Duodenal mucosa (tissue), 2 donors: ENCODE measurements around the gene CILP2.

Source experiments
- H3K27ac ChIP-seq: one replicate; pipeline ENCODE4 v1.7.0; 2013; ENCODE audit warnings: low read depth, low read length
- H3K27me3 ChIP-seq, 2 donors: one replicate each; pipeline ENCODE4 v1.7.0; 2013; ENCODE audit warnings: low read length in 2 of 2, control low read depth in 1 of 2; ENCODE audit not compliant: insufficient read depth in 2 of 2, control insufficient read depth in 1 of 2
- H3K36me3 ChIP-seq, 2 donors: one replicate each; pipeline ENCODE4 v1.7.0; 2013; ENCODE audit warnings: low read length in 2 of 2, control low read depth in 1 of 2; ENCODE audit not compliant: insufficient read depth in 2 of 2, control insufficient read depth in 1 of 2
- H3K4me1 ChIP-seq, 2 donors: one replicate each; pipeline ENCODE4 v1.7.0; 2013; ENCODE audit warnings: low read length in 2 of 2, control low read depth in 1 of 2; ENCODE audit not compliant: insufficient read depth in 2 of 2, control insufficient read depth in 1 of 2
- H3K4me3 ChIP-seq, 2 donors: one replicate each; pipeline ENCODE4 v1.7.0; 2013; ENCODE audit warnings: low read length in 2 of 2, low read depth in 1 of 2
- H3K9ac ChIP-seq, 2 donors: one replicate each; pipeline ENCODE4 v1.7.0; 2013; ENCODE audit warnings: low read length in 2 of 2, low read depth in 1 of 2
- H3K9me3 ChIP-seq, 2 donors: one replicate each; pipeline ENCODE4 v1.7.0; 2013; ENCODE audit warnings: low read length in 2 of 2, control low read depth in 1 of 2; ENCODE audit not compliant: control insufficient read depth in 1 of 2

CILP2 gene

GRCh38 chr19:19537075-19538048 is 703 bp upstream of the CILP2 start:
- Histone ChIP-seq H3K27me3 (peaks cover 17 to 32% of the 10 kb centered on the region in 2 donors), H3K4me1 (peaks cover 6 to 18% of the 10 kb centered on the region in 2 donors), H3K9me3 (no peaks in the 10 kb centered on the region), H3K36me3 (no peaks in the 10 kb centered on the region), H3K27ac (no peak overlapping the region), H3K9ac (no peak overlapping the region), H3K4me3 (peak overlapping the region in 1 of 2 donors; percentile 48)

- H3K9ac ChIP-seq = no peak overlapping the region
- no peaks in the 10 kb centered on the region for H3K9me3 ChIP-seq
- no peaks in the 10 kb centered on the region for H3K36me3 ChIP-seq
- H3K27me3 ChIP-seq = peaks cover 17 to 35% of the 10 kb centered on the region in 2 donors
- peaks cover 6 to 18% of the 10 kb centered on the region in 2 donors for H3K4me1 ChIP-seq
- H3K27ac ChIP-seq = no peak overlapping the region
- H3K4me3 ChIP-seq = no peak overlapping the region
Measured at GRCh38 chr19:19538785-19539166, 711 bp downstream of the CILP2 start.

GRCh38 chr19:19539698-19540063 is 1.6 kb downstream of the CILP2 start:
- no peak overlapping the region for H3K27ac ChIP-seq
- H3K27me3 ChIP-seq = peaks cover 17 to 35% of the 10 kb centered on the region in 2 donors
- no peak overlapping the region for H3K9ac ChIP-seq
- no peaks in the 10 kb centered on the region for H3K36me3 ChIP-seq
- no peaks in the 10 kb centered on the region for H3K9me3 ChIP-seq
- H3K4me1 ChIP-seq = peaks cover 6 to 18% of the 10 kb centered on the region in 2 donors
- H3K4me3 ChIP-seq = no peak overlapping the region

- Histone ChIP-seq H3K27ac (no peak overlapping the region), H3K4me1 (peaks cover 6 to 18% of the 10 kb centered on the region in 2 donors), H3K4me3 (peak overlapping the region; percentile 8 to 43), H3K9me3 (no peaks in the 10 kb centered on the region), H3K36me3 (no peaks in the 10 kb centered on the region), H3K27me3 (peaks cover 17 to 35% of the 10 kb centered on the region in 2 donors), H3K9ac (no peak overlapping the region)
Measured at GRCh38 chr19:19540064-19540714, 2.1 kb downstream of the CILP2 start.

- no peaks in the 10 kb centered on the region for H3K36me3 ChIP-seq
- peaks cover 17 to 35% of the 10 kb centered on the region in 2 donors for H3K27me3 ChIP-seq
- no peaks in the 10 kb centered on the region for H3K9me3 ChIP-seq
- peaks cover 6 to 18% of the 10 kb centered on the region in 2 donors for H3K4me1 ChIP-seq
- no peak overlapping the region for H3K9ac ChIP-seq
- H3K27ac ChIP-seq = no peak overlapping the region
- peak overlapping the region; percentile 8 to 43 for H3K4me3 ChIP-seq
Measured at GRCh38 chr19:19540715-19541515, 2.9 kb downstream of the CILP2 start.

GRCh38 chr19:19541616-19542015 is 3.6 kb downstream of the CILP2 start:
- Histone ChIP-seq H3K27me3 (peaks cover 20 to 35% of the 10 kb centered on the region in 2 donors), H3K4me1 (peaks cover 6 to 18% of the 10 kb centered on the region in 2 donors), H3K36me3 (no peaks in the 10 kb centered on the region), H3K27ac (no peak overlapping the region), H3K9ac (no peak overlapping the region), H3K4me3 (peak overlapping the region in 1 of 2 donors; percentile 8), H3K9me3 (no peaks in the 10 kb centered on the region)

- Histone ChIP-seq H3K4me1 (peaks cover 6 to 18% of the 10 kb centered on the region in 2 donors), H3K36me3 (no peaks in the 10 kb centered on the region), H3K27me3 (peaks cover 19 to 39% of the 10 kb centered on the region in 2 donors), H3K9me3 (no peaks in the 10 kb centered on the region), H3K27ac (no peak overlapping the region), H3K9ac (no peak overlapping the region), H3K4me3 (no peak overlapping the region)
Measured at GRCh38 chr19:19542507-19542906, 4.4 kb downstream of the CILP2 start.

GRCh38 chr19:19543101-19543500 is 5.0 kb downstream of the CILP2 start:
- no peaks in the 10 kb centered on the region for H3K36me3 ChIP-seq
- H3K9ac ChIP-seq = no peak overlapping the region
- no peaks in the 10 kb centered on the region for H3K9me3 ChIP-seq
- H3K27ac ChIP-seq = no peak overlapping the region
- no peak overlapping the region for H3K4me3 ChIP-seq
- peaks cover 13 to 36% of the 10 kb centered on the region in 2 donors for H3K27me3 ChIP-seq
- peaks cover 6 to 15% of the 10 kb centered on the region in 2 donors for H3K4me1 ChIP-seq

GRCh38 chr19:19543640-19544039 is 5.6 kb downstream of the CILP2 start:
- H3K27me3 ChIP-seq = peaks cover 8 to 33% of the 10 kb centered on the region in 2 donors
- H3K36me3 ChIP-seq = no peaks in the 10 kb centered on the region
- H3K27ac ChIP-seq = no peak overlapping the region
- H3K9me3 ChIP-seq = no peaks in the 10 kb centered on the region
- H3K4me1 ChIP-seq = peaks cover 4 to 10% of the 10 kb centered on the region in 2 donors
- no peak overlapping the region for H3K4me3 ChIP-seq
- H3K9ac ChIP-seq = no peak overlapping the region
